Transverse colon (tissue), 4 donors: ENCODE results near the gene RINT1. TPM values are rescaled to one million over a fixed set of nuclear protein-coding genes. Genes with fewer than 3 reads are reported as not detected.

ENCODE experiments used
- DNase-seq: peaks from one replicate; pipeline ENCODE4 v3.0.0-alpha.2; 2019
- H3K27ac ChIP-seq, 4 donors: fragments of 200-600 bp; sonication (generic); 2 replicates each; pipeline ENCODE4 v1.5.1; 2016 to 2018; ENCODE audit warnings: inconsistent platforms in 4 of 4
- H3K27me3 ChIP-seq: fragments of 200-600 bp; sonication (generic); 2 replicates; pipeline ENCODE4 v1.5.1; 2017; ENCODE audit warnings: inconsistent platforms
- H3K36me3 ChIP-seq, 4 donors: fragments of 200-600 bp; sonication (generic); 2 replicates each; pipeline ENCODE4 v1.5.1; 2017 to 2019; ENCODE audit warnings: inconsistent platforms in 4 of 4
- H3K4me1 ChIP-seq, 4 donors: fragments of 200-600 bp; sonication (generic); 2 replicates each; pipeline ENCODE4 v1.5.1; 2017 to 2020; ENCODE audit warnings: inconsistent platforms in 4 of 4
- H3K4me3 ChIP-seq, 4 donors: fragments of 200-600 bp; sonication (generic); 1 replicate in 1 of 4; 2 replicates in 3 of 4; pipeline versions ENCODE4 v1.5.1 to v1.6.1; 2017 to 2019; ENCODE audit warnings: inconsistent platforms in 4 of 4
- H3K9me3 ChIP-seq, 2 donors: fragments of 200-600 bp; sonication (generic); 2 replicates each; pipeline ENCODE4 v1.5.1; 2017 to 2019; ENCODE audit warnings: inconsistent platforms in 2 of 2
- CTCF ChIP-seq, 5 experiments: fragments of 200-600 bp in 3 of 5; fragments of 450-650 bp in 2 of 5; sonication (generic) in 3 of 5; IDR thresholded peaks; 1 replicate in 2 of 5; 2 replicates in 3 of 5; pipeline ENCODE4 v1.5.1; 2016 to 2017; ENCODE audit warnings: antibody characterized with exemption in 5 of 5, inconsistent platforms in 3 of 5, mild to moderate bottlenecking in 2 of 5, moderate library complexity in 1 of 5
- EP300 ChIP-seq: sonication (generic); formaldehyde crosslinking; IDR thresholded peaks from one replicate; pipeline ENCODE4 v1.6.1; 2017; ENCODE audit warnings: antibody characterized with exemption, low read depth
- POLR2A ChIP-seq: fragments of 450-650 bp; IDR thresholded peaks from one replicate; pipeline ENCODE4 v1.6.1; 2016; ENCODE audit warnings: antibody characterized with exemption, mild to moderate bottlenecking, moderate library complexity
- POLR2AphosphoS5 ChIP-seq, 3 donors: sonication (generic); formaldehyde crosslinking; IDR thresholded peaks; one replicate each; pipeline ENCODE4 v1.6.1; 2016; ENCODE audit warnings: antibody characterized with exemption in 3 of 3
- WGBS, 2 donors: methylation state at CpG; one replicate each; pipeline ENCODE4 v1.1.5; 2018; ENCODE audit warnings: low coverage in 1 of 2; 5-methylcytosine and 5-hydroxymethylcytosine counted together
- in situ Hi-C, 4 donors: fragments of 200-750 bp; cut with MboI; loops; one replicate each; pipeline versions ENCODE4 v1.15.0 to v1.15.1; 2017; ENCODE audit warnings: low sequenced_read_pairs in 3 of 4, low pct_ligation_motif_present in 1 of 4, low pct_unique_long_range_greater_than_20kb in 1 of 4
- intact Hi-C: fragments of 100-400 bp; cut with DNase I; formaldehyde crosslinking; loops from one replicate; pipeline ENCODE4 v1.15.1; 2023; ENCODE audit warnings: low total_unique reads
- total RNA-seq, 4 donors: library from RNA; depleted of rRNA; stranded (reverse); fragments of >200 nt; gene quantifications; one replicate each; pipeline ENCODE4 v1.1.0, GENCODE V29; 2016

RINT1 gene
- total RNA-seq, 4 donors from 2014 or later: 10.0 to 37.2 (median 19.0) TPM

- intact Hi-C loops: no loop called here
- WGBS, 2 donors: 63 to 80% methylated on average over 6 to 7 of the region's 7 CpGs
- no peak for TF ChIP-seq CTCF (IDR thresholded peaks at IDR 0.05)
- TF ChIP-seq POLR2AphosphoS5 (IDR thresholded peaks at IDR 0.05): no peak
- no peak for TF ChIP-seq POLR2A
- TF ChIP-seq EP300: no peak
Measured at GRCh38 chr7:105493196-105493922, 38.6 kb upstream of the RINT1 start.

GRCh38 chr7:105493923-105494315 lies 38.1 kb upstream of the RINT1 start:
- peak overlapping the region in 3 of 4 donors; percentile 29 to 41 (median 37) for H3K27ac ChIP-seq
- no peaks in the 10 kb centered on the region for H3K4me1 ChIP-seq
- H3K4me3 ChIP-seq: no peak overlapping the region
- in situ Hi-C loops (no loop called here), intact Hi-C loops (no loop called here)
- 77 to 87% methylated on average over 4 to 5 of the region's 5 CpGs for WGBS, 2 donors
- no peak for DNase-seq
- TF ChIP-seq CTCF (IDR thresholded peaks at IDR 0.05) (no peak), EP300 (no peak), POLR2A (no peak), POLR2AphosphoS5 (IDR thresholded peaks at IDR 0.05) (no peak)
- no peaks in the 10 kb centered on the region for H3K36me3 ChIP-seq
- no peaks in the 10 kb centered on the region for H3K9me3 ChIP-seq
- no peaks in the 10 kb centered on the region for H3K27me3 ChIP-seq

More at GRCh38 chr7:105493196-105493922, 38.6 kb upstream of the RINT1 start:
- DNase-seq: no peak
- in situ Hi-C loops: no loop called here
- Histone ChIP-seq H3K4me1 (no peaks in the 10 kb centered on the region), H3K4me3 (no peak overlapping the region), H3K36me3 (no peaks in the 10 kb centered on the region), H3K27ac (peak overlapping the region in 2 of 4 donors; percentile 37 to 41), H3K27me3 (no peaks in the 10 kb centered on the region), H3K9me3 (no peaks in the 10 kb centered on the region)

- TF ChIP-seq EP300: no peak
- TF ChIP-seq POLR2A: no peak
- TF ChIP-seq CTCF (IDR thresholded peaks at IDR 0.05): no peak
- no peak for TF ChIP-seq POLR2AphosphoS5 (IDR thresholded peaks at IDR 0.05)
- Histone ChIP-seq H3K27ac (no peak overlapping the region), H3K36me3 (peaks cover 0 to 5% (median 0%) of the 10 kb centered on the region in 4 donors), H3K4me3 (no peak overlapping the region), H3K27me3 (no peaks in the 10 kb centered on the region), H3K9me3 (no peaks in the 10 kb centered on the region), H3K4me1 (no peaks in the 10 kb centered on the region)
- intact Hi-C loops (no loop called here), in situ Hi-C loops (no loop called here)
- DNase-seq: no peak
- whole genome bisulfite sequencing, 2 donors: 83 to 86% methylated on average over 2 of the region's 2 CpGs
Measured at GRCh38 chr7:105496521-105496920, 35.5 kb upstream of the RINT1 start.

- WGBS, 2 donors: 92 to 97% methylated on average over 5 of the region's 5 CpGs
- TF ChIP-seq EP300: no peak
- TF ChIP-seq POLR2AphosphoS5 (IDR thresholded peaks at IDR 0.05): no peak
- no peak for TF ChIP-seq POLR2A
- no peak for TF ChIP-seq CTCF (IDR thresholded peaks at IDR 0.05)
- Histone ChIP-seq H3K4me1 (no peaks in the 10 kb centered on the region), H3K9me3 (no peaks in the 10 kb centered on the region), H3K27ac (no peak overlapping the region), H3K27me3 (no peaks in the 10 kb centered on the region), H3K4me3 (no peak overlapping the region), H3K36me3 (peaks cover 0 to 5% (median 0%) of the 10 kb centered on the region in 4 donors)
- no peak for DNase-seq
- intact Hi-C loops: no loop called here
- in situ Hi-C loops: no loop called here
Measured at GRCh38 chr7:105497016-105497415, 35.0 kb upstream of the RINT1 start.
